ENCODE measurements around the gene MYL6.

MYL6 gene

GRCh38 chr12:56160894-56161689 is 2.9 kb downstream of the MYL6 start:
- no peak for DNase-seq (ENCODE audit: low read depth in 1 of 2, low spot score in 1 of 2)
- Histone ChIP-seq H3K27ac (replicated peaks) (no peak overlapping the region), H3K4me3 (replicated peaks; ENCODE audit: insufficient read depth, low read length) (no peak overlapping the region), H3K27me3 (ENCODE audit: insufficient read depth, poor library complexity, severe bottlenecking) (no peaks in the 10 kb centered on the region)
- TF ChIP-seq REST (IDR thresholded peaks at IDR 0.05; ENCODE audit: insufficient replicate concordance, low read depth) (no peak), POLR2AphosphoS5 (IDR thresholded peaks at IDR 0.05; ENCODE audit: low read depth) (no peak; the same call in 1 of the 2 replicates), GABPA (IDR thresholded peaks at IDR 0.05; ENCODE audit: low read depth) (no peak), SPI1 (IDR thresholded peaks at IDR 0.05; ENCODE audit: borderline replicate concordance, low read depth) (no peak), CTCF (IDR thresholded peaks at IDR 0.05; ENCODE audit: insufficient read depth, low read length) (no peak)

GRCh38 chr12:56161690-56162351 is 3.7 kb downstream of the MYL6 start:
- H3K27ac ChIP-seq (replicated peaks), result no peak overlapping the region

More at GRCh38 chr12:56161690-56162351, 3.7 kb downstream of the MYL6 start:
- TF ChIP-seq CTCF (IDR thresholded peaks at IDR 0.05; ENCODE audit: insufficient read depth, low read length), result no peak
- no peak for TF ChIP-seq SPI1 (IDR thresholded peaks at IDR 0.05; ENCODE audit: borderline replicate concordance, low read depth)
- TF ChIP-seq GABPA (IDR thresholded peaks at IDR 0.05; ENCODE audit: low read depth), result no peak
- TF ChIP-seq POLR2AphosphoS5 (IDR thresholded peaks at IDR 0.05; ENCODE audit: low read depth), result no peak
- no peak for TF ChIP-seq REST (IDR thresholded peaks at IDR 0.05; ENCODE audit: insufficient replicate concordance, low read depth)
- Histone ChIP-seq H3K4me3 (replicated peaks; ENCODE audit: insufficient read depth, low read length) (no peak overlapping the region), H3K27me3 (ENCODE audit: insufficient read depth, poor library complexity, severe bottlenecking) (no peaks in the 10 kb centered on the region)
- no peak for DNase-seq (ENCODE audit: low read depth in 1 of 2, low spot score in 1 of 2)

All from HL-60 (cell line).